Measurements from ENCODE around the gene ATP5F1C. TPM values are rescaled to one million over a fixed set of nuclear protein-coding genes. Genes with fewer than 3 reads are reported as not detected.
"Not testable (repeated sequence)": the region's sequence is repeated elsewhere in the genome, so short reads cannot be mapped to it uniquely, and the experiment has no call there.

Gene ATP5F1C
- polyA plus RNA-seq (2013, experiment 1 of 2), result 296 TPM
- polyA plus RNA-seq (2013, experiment 2 of 2), result 330 TPM

DNA sequence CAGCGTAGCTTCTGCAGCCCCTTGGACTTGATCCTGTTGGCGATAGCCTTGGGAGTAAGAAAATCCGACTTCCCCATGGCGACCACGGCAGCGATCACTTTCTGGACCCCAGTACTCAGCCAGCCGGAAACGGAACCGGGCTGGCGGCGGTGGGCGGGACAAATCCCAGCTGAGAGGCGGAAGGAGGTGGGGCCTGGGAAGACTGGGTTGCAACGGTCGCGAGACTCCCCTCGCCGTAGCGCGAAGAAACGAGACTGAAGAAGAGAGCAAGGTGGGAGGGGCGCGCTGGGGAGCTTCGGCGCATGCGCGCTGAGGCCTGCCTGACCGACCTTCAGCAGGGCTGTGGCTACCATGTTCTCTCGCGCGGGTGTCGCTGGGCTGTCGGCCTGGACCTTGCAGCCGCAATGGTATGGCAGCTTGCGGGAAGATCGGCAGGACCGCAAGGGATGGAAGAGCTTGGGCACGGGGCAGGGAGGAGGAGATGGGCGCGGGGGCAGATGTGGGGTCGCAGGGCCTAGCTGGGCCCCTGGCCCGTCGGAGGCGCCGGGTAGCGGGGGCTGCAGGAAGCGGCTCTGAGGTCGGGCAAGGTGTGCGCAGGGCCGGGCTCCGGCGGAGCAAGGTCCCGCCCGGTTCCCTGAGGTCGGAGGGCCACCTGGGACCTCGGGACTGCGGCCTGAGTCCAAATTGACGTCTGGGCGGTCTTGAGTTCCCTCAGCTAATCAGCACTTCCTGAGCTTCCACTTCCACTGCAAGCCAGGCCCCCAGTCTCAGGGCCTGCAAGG, at the start of gene ATP5F1C, which contains the start of gene KIN:
ATP5F1C (plus strand) TSS at position 321 of the 782 bp plus-strand sequence; CDS start at position 352, 31 bp downstream.
KIN (minus strand) TSS at position 137 of the 782 bp plus-strand sequence; CDS start at position 77, 60 bp downstream.
- WGBS, 2 experiments (ENCODE audit: insufficient coverage in 2 of 2), result 0% methylated on average over 43 to 52 of the region's 59 CpGs
- peak within 1 kb of the TSS; percentile 70 for H3K27ac ChIP-seq (ENCODE audit: low read depth, low read length, severe bottlenecking)
- peaks cover 43% of the 10 kb centered on the region for H3K36me3 ChIP-seq (ENCODE audit: control insufficient read depth, insufficient read depth, low read length)
- no peaks in the 10 kb centered on the region for H3K9me3 ChIP-seq (ENCODE audit: control insufficient read depth, low read length)
- peak within 1 kb of the TSS; percentile 98 for H3K4me3 ChIP-seq (ENCODE audit: extremely low read depth, insufficient read depth, low read length, poor library complexity, severe bottlenecking)
- peaks cover 12% of the 10 kb centered on the region for H3K4me1 ChIP-seq (ENCODE audit: control insufficient read depth, insufficient read depth, low read length, poor library complexity, severe bottlenecking)

DNA sequence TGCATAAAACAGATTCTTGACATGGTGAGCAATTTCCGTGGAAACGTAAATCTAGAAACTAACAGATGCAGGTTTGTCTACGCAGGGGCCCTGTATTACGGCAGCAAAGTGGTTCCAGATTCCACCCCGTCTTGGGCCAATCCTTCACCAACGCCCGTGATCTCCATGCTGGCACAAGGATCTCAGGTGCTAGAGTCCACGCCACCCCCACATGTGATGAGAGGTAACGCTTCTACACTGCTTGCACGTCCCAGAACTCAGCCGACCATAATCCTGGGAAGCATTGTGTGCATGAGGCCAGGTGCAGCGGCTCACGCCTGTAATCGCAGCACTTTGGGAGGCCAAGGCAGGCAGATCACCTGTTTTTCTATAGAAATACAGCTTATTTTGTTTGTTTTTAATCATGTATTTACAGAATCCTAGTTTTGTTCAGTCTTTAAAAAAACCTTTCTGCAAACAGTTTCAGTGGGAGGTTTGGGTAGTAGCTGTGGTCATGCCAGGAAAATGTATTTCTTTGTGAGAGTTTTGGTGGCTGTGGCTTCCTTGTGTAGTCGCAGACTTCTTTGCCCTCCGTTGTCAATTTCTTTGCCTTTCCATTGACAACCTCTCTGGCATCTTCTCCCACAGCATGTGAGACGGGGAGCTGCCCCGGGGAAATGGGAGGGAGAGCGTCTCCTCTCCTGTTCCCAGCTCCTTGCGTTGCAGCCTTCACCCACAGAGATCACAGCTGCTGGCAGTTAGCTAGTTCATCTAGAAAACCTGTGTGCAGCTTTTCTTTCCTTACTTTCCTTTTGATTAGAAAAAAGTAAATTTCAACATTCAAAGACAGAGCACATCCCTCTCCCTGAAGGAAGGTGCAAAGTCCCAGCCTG, 49.2 kb upstream of the ATP5F1C start:
- 82% methylated on average over 17 to 19 of the region's 20 CpGs for WGBS, 2 experiments (ENCODE audit: insufficient coverage in 2 of 2)
- no peak overlapping the region for H3K27ac ChIP-seq (ENCODE audit: low read depth, low read length, severe bottlenecking)
- no peaks in the 10 kb centered on the region for H3K4me1 ChIP-seq (ENCODE audit: control insufficient read depth, insufficient read depth, low read length, poor library complexity, severe bottlenecking)
- H3K9me3 ChIP-seq (ENCODE audit: control insufficient read depth, low read length), result no peaks in the 10 kb centered on the region
- H3K36me3 ChIP-seq (ENCODE audit: control insufficient read depth, insufficient read depth, low read length), result no peaks in the 10 kb centered on the region
- H3K4me3 ChIP-seq (ENCODE audit: extremely low read depth, insufficient read depth, low read length, poor library complexity, severe bottlenecking), result no peak overlapping the region

DNA sequence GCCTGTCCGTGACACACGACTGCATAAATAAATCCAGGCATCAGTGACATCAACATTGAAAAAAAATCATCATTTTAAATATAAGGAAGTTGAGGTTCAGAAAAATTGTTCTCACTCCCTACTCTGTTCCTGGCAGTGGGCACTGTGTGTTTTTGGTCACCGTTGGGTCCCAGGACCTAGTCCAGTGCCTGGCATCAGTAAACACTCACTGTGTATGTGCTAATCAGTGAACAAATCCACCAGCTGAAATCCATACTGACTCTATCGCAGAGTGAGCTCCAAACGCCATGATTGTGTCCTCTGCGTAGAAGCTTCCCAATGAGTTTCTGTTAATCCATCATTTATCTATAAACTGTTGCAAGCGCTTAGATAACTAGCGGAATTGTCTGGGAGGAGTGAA, 43.7 kb upstream of the ATP5F1C start:
- WGBS, 2 experiments (ENCODE audit: insufficient coverage in 2 of 2), result 92 to 100% methylated on average over 1 to 2 of the region's 8 CpGs
- no peaks in the 10 kb centered on the region for H3K4me1 ChIP-seq (ENCODE audit: control insufficient read depth, insufficient read depth, low read length, poor library complexity, severe bottlenecking)
- no peak overlapping the region for H3K27ac ChIP-seq (ENCODE audit: low read depth, low read length, severe bottlenecking)
- H3K4me3 ChIP-seq (ENCODE audit: extremely low read depth, insufficient read depth, low read length, poor library complexity, severe bottlenecking), result no peak overlapping the region
- no peaks in the 10 kb centered on the region for H3K9me3 ChIP-seq (ENCODE audit: control insufficient read depth, low read length)
- H3K36me3 ChIP-seq (ENCODE audit: control insufficient read depth, insufficient read depth, low read length), result no peaks in the 10 kb centered on the region

DNA sequence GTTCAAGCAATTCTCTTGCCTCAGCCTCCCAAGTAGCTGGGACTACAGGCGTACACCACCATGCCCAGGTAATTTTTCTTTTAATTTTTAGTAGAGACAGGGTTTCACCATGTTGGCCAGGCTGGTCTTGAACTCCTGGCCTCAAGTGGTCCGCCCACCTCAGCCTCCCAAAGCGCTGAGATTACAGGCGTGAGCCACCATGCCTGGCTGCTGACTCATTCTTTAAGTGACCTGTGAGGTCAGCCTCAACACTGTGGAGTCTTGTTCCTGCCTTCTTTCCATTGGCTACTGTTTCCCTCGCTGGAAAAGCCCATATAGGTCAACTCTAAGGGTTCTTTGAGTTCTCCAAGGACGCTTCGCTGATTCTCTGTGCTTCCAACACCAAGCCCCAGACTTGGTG, 39.3 kb upstream of the ATP5F1C start:
- WGBS, 2 experiments (ENCODE audit: insufficient coverage in 2 of 2), result 91 to 94% methylated on average over 6 to 7 of the region's 7 CpGs
- not testable (repeated sequence) for H3K9me3 ChIP-seq (ENCODE audit: control insufficient read depth, low read length); H3K27ac ChIP-seq (ENCODE audit: low read depth, low read length, severe bottlenecking); H3K4me3 ChIP-seq (ENCODE audit: extremely low read depth, insufficient read depth, low read length, poor library complexity, severe bottlenecking); H3K4me1 ChIP-seq (ENCODE audit: control insufficient read depth, insufficient read depth, low read length, poor library complexity, severe bottlenecking)
- H3K36me3 ChIP-seq (ENCODE audit: control insufficient read depth, insufficient read depth, low read length), result peaks cover 31% of the 10 kb centered on the region

DNA sequence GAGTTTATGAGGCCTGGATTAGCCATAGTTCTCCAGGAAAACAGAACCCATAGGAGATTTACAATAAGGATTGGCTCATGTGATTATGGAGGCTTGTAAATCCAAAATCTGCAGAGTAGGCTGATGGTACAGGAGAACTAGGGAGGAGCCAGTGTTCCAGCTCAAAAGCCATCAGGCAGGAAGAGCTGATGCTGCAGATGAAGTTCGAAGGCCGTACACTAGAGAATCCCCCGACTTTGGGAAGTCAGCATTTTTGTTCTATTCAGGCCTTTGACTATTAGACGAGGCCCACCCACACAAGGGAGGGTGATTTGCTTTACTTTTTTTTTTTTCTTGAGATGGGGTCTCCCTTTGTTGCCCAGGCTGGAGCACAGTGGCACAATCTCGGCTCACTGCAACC, 37.8 kb upstream of the ATP5F1C start:
- 100% methylated on average over 1 to 5 of the region's 5 CpGs for WGBS, 2 experiments (ENCODE audit: insufficient coverage in 2 of 2)
- Histone ChIP-seq H3K36me3 (ENCODE audit: control insufficient read depth, insufficient read depth, low read length) (peaks cover 46% of the 10 kb centered on the region), H3K4me1 (ENCODE audit: control insufficient read depth, insufficient read depth, low read length, poor library complexity, severe bottlenecking) (no peaks in the 10 kb centered on the region), H3K4me3 (ENCODE audit: extremely low read depth, insufficient read depth, low read length, poor library complexity, severe bottlenecking) (no peak overlapping the region), H3K9me3 (ENCODE audit: control insufficient read depth, low read length) (no peaks in the 10 kb centered on the region), H3K27ac (ENCODE audit: low read depth, low read length, severe bottlenecking) (no peak overlapping the region)

DNA sequence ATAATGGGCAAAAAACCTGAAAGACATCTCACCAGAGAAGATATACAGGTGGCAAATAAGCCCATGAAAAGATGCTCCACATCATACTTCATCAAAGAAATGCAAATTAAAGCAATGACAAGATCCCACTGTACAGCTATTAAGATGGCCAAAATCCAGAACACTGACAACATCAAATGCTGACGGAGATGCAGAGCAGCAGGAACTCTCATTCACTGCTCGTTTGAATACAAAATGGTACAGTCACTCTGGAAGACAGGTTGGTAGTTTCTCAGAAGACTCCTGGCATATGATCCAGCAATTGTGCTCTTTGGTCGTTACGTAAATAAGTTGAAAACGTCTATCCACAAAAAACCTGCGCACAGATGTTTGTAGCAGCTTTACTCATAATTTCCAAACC, 35.7 kb upstream of the ATP5F1C start:
- peaks cover 59% of the 10 kb centered on the region for H3K36me3 ChIP-seq (ENCODE audit: control insufficient read depth, insufficient read depth, low read length)
- H3K4me1 ChIP-seq (ENCODE audit: control insufficient read depth, insufficient read depth, low read length, poor library complexity, severe bottlenecking), result no peaks in the 10 kb centered on the region
- H3K27ac ChIP-seq (ENCODE audit: low read depth, low read length, severe bottlenecking), result no peak overlapping the region
- WGBS, 2 experiments (ENCODE audit: insufficient coverage in 2 of 2), result 84 to 98% methylated on average over 3 to 5 of the region's 6 CpGs
- no peaks in the 10 kb centered on the region for H3K9me3 ChIP-seq (ENCODE audit: control insufficient read depth, low read length)
- no peak overlapping the region for H3K4me3 ChIP-seq (ENCODE audit: extremely low read depth, insufficient read depth, low read length, poor library complexity, severe bottlenecking)

DNA sequence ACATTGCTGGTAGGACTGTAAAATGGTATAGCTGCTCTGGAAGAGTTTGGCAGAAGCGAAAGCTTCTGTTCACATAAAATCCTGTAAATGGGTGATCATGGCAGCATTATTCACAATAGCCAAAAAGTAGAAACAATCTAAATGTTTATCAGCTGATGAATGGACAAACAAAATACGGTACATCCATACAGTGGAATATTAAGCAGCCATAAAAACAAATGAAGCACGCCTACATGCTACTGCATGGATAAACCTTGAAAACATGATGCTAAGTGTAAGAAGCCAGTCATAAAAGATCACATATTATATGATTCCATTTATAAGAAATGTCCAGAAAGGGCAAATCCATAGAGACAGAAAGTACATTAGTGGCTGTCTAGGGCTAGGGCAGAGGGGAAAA, 32.9 kb upstream of the ATP5F1C start:
- WGBS, 2 experiments (ENCODE audit: insufficient coverage in 2 of 2), result no CpG with 5 or more reads among the region's 3 CpGs
- Histone ChIP-seq H3K27ac (ENCODE audit: low read depth, low read length, severe bottlenecking) (no peak overlapping the region), H3K9me3 (ENCODE audit: control insufficient read depth, low read length) (no peaks in the 10 kb centered on the region), H3K4me1 (ENCODE audit: control insufficient read depth, insufficient read depth, low read length, poor library complexity, severe bottlenecking) (no peaks in the 10 kb centered on the region), H3K36me3 (ENCODE audit: control insufficient read depth, insufficient read depth, low read length) (peaks cover 72% of the 10 kb centered on the region), H3K4me3 (ENCODE audit: extremely low read depth, insufficient read depth, low read length, poor library complexity, severe bottlenecking) (no peak overlapping the region)

DNA sequence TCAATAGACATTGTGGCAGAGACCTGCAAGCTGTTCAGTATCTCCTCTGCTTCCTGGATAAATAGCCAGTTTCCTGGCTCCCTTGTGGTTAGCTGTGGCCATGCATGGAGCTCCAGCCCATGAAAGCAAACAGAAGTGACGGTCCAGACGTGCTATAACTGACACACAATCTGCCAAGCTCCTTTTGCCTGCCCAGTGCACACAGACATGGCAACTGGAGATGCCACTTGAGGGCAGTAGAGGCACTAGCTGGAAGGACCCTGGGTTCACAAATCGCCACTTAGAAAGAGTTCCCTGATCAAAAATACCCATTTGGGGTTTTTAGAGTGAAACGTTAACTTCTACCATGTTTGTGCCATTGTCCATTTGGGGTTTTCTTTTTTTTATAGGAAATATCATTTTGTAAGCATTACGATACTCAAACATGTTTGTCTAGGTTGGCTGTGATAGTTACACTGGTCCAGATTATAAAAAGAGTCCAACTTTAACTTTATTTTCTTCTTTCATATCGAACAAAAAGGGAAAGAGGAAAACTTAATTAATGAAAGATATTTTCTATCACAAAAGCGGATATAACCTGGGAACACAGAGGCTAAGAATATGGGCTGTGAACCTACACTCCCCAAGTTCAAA, 31.5 kb upstream of the ATP5F1C start:
- Histone ChIP-seq H3K36me3 (ENCODE audit: control insufficient read depth, insufficient read depth, low read length) (peaks cover 73% of the 10 kb centered on the region), H3K9me3 (ENCODE audit: control insufficient read depth, low read length) (no peaks in the 10 kb centered on the region), H3K4me3 (ENCODE audit: extremely low read depth, insufficient read depth, low read length, poor library complexity, severe bottlenecking) (no peak overlapping the region), H3K4me1 (ENCODE audit: control insufficient read depth, insufficient read depth, low read length, poor library complexity, severe bottlenecking) (no peaks in the 10 kb centered on the region), H3K27ac (ENCODE audit: low read depth, low read length, severe bottlenecking) (no peak overlapping the region)
- WGBS, 2 experiments (ENCODE audit: insufficient coverage in 2 of 2), result 89 to 100% methylated on average over 2 to 3 of the region's 7 CpGs

DNA sequence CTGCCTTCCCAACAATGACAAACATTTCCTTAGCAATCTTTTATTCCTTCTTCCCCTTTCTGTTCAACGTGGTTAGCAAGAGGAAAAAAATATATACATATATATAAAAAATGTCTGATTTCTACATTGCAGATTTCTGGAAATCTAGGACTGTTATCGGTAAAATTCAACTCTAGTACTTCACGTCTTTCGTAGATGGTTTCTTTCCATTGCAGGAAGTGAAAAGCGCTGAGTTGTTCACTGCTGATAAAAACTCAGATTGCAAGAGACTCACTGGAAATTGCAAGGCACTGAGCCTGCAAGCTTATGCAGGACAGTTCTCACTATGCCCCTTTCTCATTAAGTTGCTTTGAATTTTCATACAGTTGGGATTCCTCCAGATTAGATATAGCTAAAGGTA, 24.0 kb upstream of the ATP5F1C start:
- 94 to 98% methylated on average over 4 of the region's 5 CpGs for WGBS, 2 experiments (ENCODE audit: insufficient coverage in 2 of 2)

DNA sequence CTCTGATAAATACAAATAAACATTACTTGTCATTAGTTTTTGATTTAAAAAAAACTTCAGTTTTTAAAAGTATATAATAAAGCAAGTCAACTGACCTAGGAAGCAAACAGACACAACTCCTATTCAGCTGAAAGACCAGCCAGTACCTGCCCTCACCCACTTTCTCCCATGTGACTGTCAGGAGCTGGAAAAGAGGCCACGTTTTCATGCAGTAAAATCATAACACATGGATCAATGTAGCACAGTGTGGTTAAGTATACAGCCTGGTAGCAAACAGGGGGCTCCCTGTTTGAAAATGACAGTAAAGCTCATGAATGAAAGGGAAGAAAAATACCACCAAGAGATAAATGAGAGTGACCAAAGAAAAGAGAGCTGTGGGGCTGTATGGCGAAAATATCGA, 21.7 kb upstream of the ATP5F1C start:
- Histone ChIP-seq H3K36me3 (ENCODE audit: control insufficient read depth, insufficient read depth, low read length) (peaks cover 81% of the 10 kb centered on the region), H3K4me1 (ENCODE audit: control insufficient read depth, insufficient read depth, low read length, poor library complexity, severe bottlenecking) (no peaks in the 10 kb centered on the region), H3K27ac (ENCODE audit: low read depth, low read length, severe bottlenecking) (no peak overlapping the region), H3K4me3 (ENCODE audit: extremely low read depth, insufficient read depth, low read length, poor library complexity, severe bottlenecking) (no peak overlapping the region), H3K9me3 (ENCODE audit: control insufficient read depth, low read length) (no peaks in the 10 kb centered on the region)
- 100% methylated on average over 2 of the region's 3 CpGs; no CpG with 5 or more reads in 1 of the 2 experiments for WGBS, 2 experiments (ENCODE audit: insufficient coverage in 2 of 2)

More for the DNA sequence above, 24.0 kb upstream of the ATP5F1C start:
- no peaks in the 10 kb centered on the region for H3K4me1 ChIP-seq (ENCODE audit: control insufficient read depth, insufficient read depth, low read length, poor library complexity, severe bottlenecking)
- no peak overlapping the region for H3K4me3 ChIP-seq (ENCODE audit: extremely low read depth, insufficient read depth, low read length, poor library complexity, severe bottlenecking)
- H3K36me3 ChIP-seq (ENCODE audit: control insufficient read depth, insufficient read depth, low read length), result peaks cover 77% of the 10 kb centered on the region
- no peak overlapping the region for H3K27ac ChIP-seq (ENCODE audit: low read depth, low read length, severe bottlenecking)
- H3K9me3 ChIP-seq (ENCODE audit: control insufficient read depth, low read length), result no peaks in the 10 kb centered on the region
